IMR-90 (cell line): ENCODE data around the gene CKAP4. TPM values are rescaled to one million over a fixed set of nuclear protein-coding genes. Genes with fewer than 3 reads are reported as not detected.

Source experiments
- ATAC-seq: fragments of 200-7000 bp; cut with Tn5 transposase; 2 replicates; pipeline ENCODE4 v1.9.1; 2020; ENCODE audit warnings: low read depth, mild to moderate bottlenecking, moderate library complexity
- BruUV-seq: library from RNA; stranded (reverse); fragments of 400-500 nt; replicated peaks from 2 replicates; lab custom pipeline; 2021; lab: Mats Ljungman, UMichigan
- CTCF ChIA-PET: fragments of 300-600 bp; formaldehyde crosslinking; extraction: SDS; loops from one replicate; lab custom pipeline; 2021; ENCODE audit warnings: antibody characterized with exemption; lab: Yijun Ruan, JAX
- POLR2A ChIA-PET: fragments of 300-600 bp; sonication (Branson Sonifier 250); formaldehyde crosslinking; loops from one replicate; lab custom pipeline; 2022; ENCODE audit warnings: antibody characterized with exemption; ENCODE audit not compliant: unreplicated experiment; lab: Charles Lee
- DNase-seq: peaks from one replicate; pipeline ENCODE4 v3.0.0; 2013
- H2AFZ ChIP-seq: replicated peaks from 2 replicates; pipeline ENCODE3; 2013; ENCODE audit warnings: low read length, mild to moderate bottlenecking; ENCODE audit not compliant: poor library complexity
- H2AK5ac ChIP-seq: 2 replicates; pipeline ENCODE4 v1.6.1; 2013; ENCODE audit warnings: low read depth, low read length, inconsistent platforms
- H2AK9ac ChIP-seq: replicated peaks from 2 replicates; pipeline ENCODE3; 2013; ENCODE audit warnings: mild to moderate bottlenecking, low read depth, low read length, moderate library complexity; ENCODE audit not compliant: poor library complexity
- H2BK120ac ChIP-seq: 2 replicates; pipeline ENCODE4 v1.6.1; 2013; ENCODE audit warnings: low read depth, low read length, inconsistent platforms
- H2BK15ac ChIP-seq: 3 replicates; pipeline ENCODE4 v1.6.1; 2013; ENCODE audit warnings: low read depth, low read length, inconsistent platforms
- H2BK20ac ChIP-seq: 2 replicates; pipeline ENCODE4 v1.6.1; 2013; ENCODE audit warnings: low read depth, mild to moderate bottlenecking, inconsistent platforms, low read length, moderate library complexity
- H2BK5ac ChIP-seq: 2 replicates; pipeline ENCODE4 v1.6.1; 2013; ENCODE audit warnings: mild to moderate bottlenecking, low read depth, low read length, inconsistent platforms; ENCODE audit not compliant: poor library complexity, severe bottlenecking
- H3K14ac ChIP-seq: replicated peaks from 2 replicates; pipeline ENCODE4 v1.6.1; 2013; ENCODE audit warnings: low read depth, low read length, inconsistent platforms
- H3K18ac ChIP-seq: 2 replicates; pipeline ENCODE4 v1.6.1; 2013; ENCODE audit warnings: low read depth, low read length, control low read depth
- H3K23ac ChIP-seq: 2 replicates; pipeline ENCODE4 v1.6.1; 2013; ENCODE audit warnings: low read depth, low read length, inconsistent platforms
- H3K27ac ChIP-seq: 2 replicates; pipeline ENCODE4 v1.5.1; 2013; ENCODE audit warnings: mild to moderate bottlenecking, control low read depth, low read length; ENCODE audit not compliant: insufficient read depth
- H3K27me3 ChIP-seq: 2 replicates; pipeline ENCODE4 v1.6.1; 2013; ENCODE audit warnings: low read length; ENCODE audit not compliant: control insufficient read depth, insufficient read depth
- H3K36me3 ChIP-seq: 2 replicates; pipeline ENCODE4 v1.6.1; 2013; ENCODE audit warnings: low read length, mixed read lengths; ENCODE audit not compliant: control insufficient read depth, insufficient read depth
- H3K4ac ChIP-seq: 2 replicates; pipeline ENCODE4 v1.6.1; 2013; ENCODE audit warnings: low read depth, low read length, inconsistent platforms
- H3K4me1 ChIP-seq: 2 replicates; pipeline ENCODE4 v1.6.1; 2013; ENCODE audit warnings: low read length, mixed read lengths; ENCODE audit not compliant: control insufficient read depth, insufficient read depth
- H3K4me2 ChIP-seq: 2 replicates; pipeline ENCODE4 v1.6.1; 2013; ENCODE audit warnings: low read depth, mild to moderate bottlenecking, control low read depth, low read length, moderate library complexity
- H3K4me3 ChIP-seq: 2 replicates; pipeline ENCODE4 v1.5.1; 2013; ENCODE audit warnings: low read depth, mild to moderate bottlenecking, control low read depth, low read length, moderate library complexity; ENCODE audit not compliant: insufficient read depth
- H3K56ac ChIP-seq: 2 replicates; pipeline ENCODE4 v1.6.1; 2013; ENCODE audit warnings: low read length, inconsistent platforms; ENCODE audit not compliant: insufficient read depth; ENCODE audit errors: extremely low read depth
- H3K79me1 ChIP-seq, 2 experiments: 2 replicates each; pipeline ENCODE4 v1.6.1; 2013; ENCODE audit warnings: low read length in 2 of 2, inconsistent platforms in 1 of 2, low read depth in 1 of 2
- H3K9ac ChIP-seq: 2 replicates; pipeline ENCODE4 v1.6.1; 2013; ENCODE audit warnings: low read depth, low read length, control low read depth
- H3K9me1 ChIP-seq: 2 replicates; pipeline ENCODE4 v1.6.1; 2013; ENCODE audit warnings: low read length, inconsistent platforms; ENCODE audit not compliant: insufficient read depth
- H3K9me3 ChIP-seq: 2 replicates; pipeline ENCODE4 v1.6.1; 2013; ENCODE audit warnings: low read length; ENCODE audit not compliant: control insufficient read depth, insufficient read depth
- H4K20me1 ChIP-seq: 2 replicates; pipeline ENCODE4 v1.6.1; 2013; ENCODE audit warnings: low read length, inconsistent platforms; ENCODE audit not compliant: insufficient read depth
- H4K5ac ChIP-seq: 2 replicates; pipeline ENCODE4 v1.6.1; 2013; ENCODE audit warnings: mild to moderate bottlenecking, low read depth, low read length, control low read depth
- H4K8ac ChIP-seq, 2 experiments: 2 replicates each; pipeline ENCODE4 v1.6.1; 2013; ENCODE audit warnings: low read depth in 2 of 2, low read length in 2 of 2, control low read depth in 1 of 2, inconsistent platforms in 1 of 2
- H4K91ac ChIP-seq: 2 replicates; pipeline ENCODE4 v1.6.1; 2013; ENCODE audit warnings: low read depth, low read length, inconsistent platforms; ENCODE audit not compliant: insufficient read depth
- BHLHE40 ChIP-seq: fragments of 150-350 bp; IDR thresholded peaks from 2 replicates; pipeline ENCODE4 v1.6.1; 2016; ENCODE audit warnings: mild to moderate bottlenecking, low read depth, low read length
- CHD1 ChIP-seq: IDR thresholded peaks from 2 replicates; pipeline ENCODE4 v1.6.1; 2012; ENCODE audit warnings: low read depth, low read length, improper control_type of control experiment
- CTCF ChIP-seq: conservative IDR thresholded peaks from 2 replicates; pipeline ENCODE4 v1.5.1; 2012; ENCODE audit warnings: mild to moderate bottlenecking, low read depth, low read length, improper control_type of control experiment
- ELK1 ChIP-seq: fragments of 150-350 bp; IDR thresholded peaks from 2 replicates; pipeline ENCODE4 v1.6.1; 2016; ENCODE audit warnings: low read depth, mild to moderate bottlenecking, low read length, moderate library complexity, borderline replicate concordance
- MAFK ChIP-seq: IDR thresholded peaks from 2 replicates; pipeline ENCODE4 v1.6.1; 2012; ENCODE audit warnings: low read depth, low read length, improper control_type of control experiment
- MAZ ChIP-seq: IDR thresholded peaks from 2 replicates; pipeline ENCODE4 v1.6.1; 2012; ENCODE audit warnings: low read depth, mild to moderate bottlenecking, low read length, improper control_type of control experiment, moderate library complexity, borderline replicate concordance
- MXI1 ChIP-seq: IDR thresholded peaks from 2 replicates; pipeline ENCODE4 v1.6.1; 2012; ENCODE audit warnings: low read depth, mild to moderate bottlenecking, low read length, moderate library complexity, borderline replicate concordance
- NFE2L2 ChIP-seq: fragments of 150-350 bp; IDR thresholded peaks from 2 replicates; pipeline ENCODE4 v1.6.1; 2016; ENCODE audit warnings: low read depth, mild to moderate bottlenecking, low read length
- POLR2A ChIP-seq: IDR thresholded peaks from 2 replicates; pipeline ENCODE4 v1.6.1; 2012; ENCODE audit warnings: mild to moderate bottlenecking, low read depth, low read length
- RCOR1 ChIP-seq: IDR thresholded peaks from 2 replicates; pipeline ENCODE4 v1.6.1; 2012; ENCODE audit warnings: mild to moderate bottlenecking, low read length, improper control_type of control experiment; ENCODE audit not compliant: insufficient replicate concordance
- RFX5 ChIP-seq: IDR thresholded peaks from 2 replicates; pipeline ENCODE4 v1.8.0; 2012; ENCODE audit warnings: low read depth, mild to moderate bottlenecking, low read length, moderate library complexity
- SMC3 ChIP-seq: fragments of 150-350 bp; IDR thresholded peaks from 2 replicates; pipeline ENCODE4 v1.6.1; 2016; ENCODE audit warnings: low read depth, mild to moderate bottlenecking, antibody characterized with exemption, low read length, moderate library complexity
- USF2 ChIP-seq: fragments of 150-350 bp; IDR thresholded peaks from 2 replicates; pipeline ENCODE4 v1.6.1; 2017; ENCODE audit warnings: mild to moderate bottlenecking, antibody characterized with exemption, low read length, low read depth
- WGBS, 2 experiments: methylation state at CpG; one replicate each; pipeline versions ENCODE4 v1.1.5 to v1.1.7; 2013; ENCODE audit warnings: missing lambda C conversion rate in 2 of 2; ENCODE audit not compliant: insufficient read length in 1 of 2; ENCODE audit errors: extremely low coverage in 2 of 2; 5-methylcytosine and 5-hydroxymethylcytosine counted together
- dilution Hi-C: fragments of 300-500 bp; cut with HindIII; formaldehyde crosslinking; loops from one replicate; pipeline ENCODE4 v1.14.3; 2018; ENCODE audit warnings: low sequenced_read_pairs; ENCODE audit not compliant: unreplicated experiment
- in situ Hi-C: fragments of 300-500 bp; cut with MboI; formaldehyde crosslinking; loops from 3 replicates; pipeline ENCODE4 v1.14.3; 2019; ENCODE audit warnings: low sequenced_read_pairs, inconsistent platforms, mixed read lengths
- intact Hi-C: fragments of 100-400 bp; cut with micrococcal nuclease; formaldehyde crosslinking; loops from 2 replicates; pipeline ENCODE4 v1.10.0; 2022
- polyA plus RNA-seq, 3 experiments: library from polyadenylated mRNA; depleted of rRNA; stranded (reverse); fragments of >200 nt; gene quantifications; 2 replicates each; pipeline ENCODE4 v1.2.3, GENCODE V29; 2012; ENCODE audit warnings: low replicate concordance in 1 of 3
- total RNA-seq: library from RNA; depleted of rRNA; stranded (reverse); fragments of >200 nt; gene quantifications from 2 replicates; pipeline ENCODE4 v1.2.3, GENCODE V29; 2012

CKAP4 gene
- total and polyA plus RNA-seq, 2 of the 4 experiments (the other 2 are of a cell fraction) = 94.5 to 297 TPM

GRCh38 chr12:106233011-106233410 is 14.8 kb downstream of the CKAP4 start:
- dilution Hi-C loops = no loop called here

More at GRCh38 chr12:106233011-106233410, 14.8 kb downstream of the CKAP4 start:
- in situ Hi-C loops (loop anchor here (10.0 kb wide), 1 partner anchor 682 kb away; no protein-coding TSS in a partner anchor), intact Hi-C loops (no loop called here)
- no peak overlapping the region for H3K18ac ChIP-seq
- no peak overlapping the region for H2AK5ac ChIP-seq
- H2BK15ac ChIP-seq = no peak overlapping the region
- no TSS peak for BruUV-seq
- no peak overlapping the region for H3K56ac ChIP-seq
- no peak overlapping the region for H4K5ac ChIP-seq
- ChIA-PET CTCF (no interaction called here), POLR2A (no interaction called here)
- H3K23ac ChIP-seq = no peak overlapping the region
- TF ChIP-seq POLR2A = no peak
- TF ChIP-seq CHD1 = no peak
- TF ChIP-seq NFE2L2 = no peak
- TF ChIP-seq MAFK = no peak
- TF ChIP-seq SMC3 = no peak
- no peak for TF ChIP-seq ELK1
- TF ChIP-seq USF2 = no peak
- no peak for TF ChIP-seq RCOR1
- no peak for TF ChIP-seq MAZ
- TF ChIP-seq MXI1 = no peak
- no peak for TF ChIP-seq BHLHE40
- TF ChIP-seq RFX5 = no peak
- no peak for TF ChIP-seq CTCF
- peaks cover 10% of the 10 kb centered on the region for H3K9me1 ChIP-seq
- H2AK9ac ChIP-seq = no peak overlapping the region
- no peak for DNase-seq
- no peak overlapping the region for H3K27ac ChIP-seq
- no peak overlapping the region for H4K8ac ChIP-seq
- no peak overlapping the region for H2BK120ac ChIP-seq
- H2AFZ ChIP-seq = no peak overlapping the region
- H3K9me3 ChIP-seq = no peaks in the 10 kb centered on the region
- no peak overlapping the region for H3K4me3 ChIP-seq
- no peak overlapping the region for H4K91ac ChIP-seq
- H3K4ac ChIP-seq = no peak overlapping the region
- no peak overlapping the region for H3K4me2 ChIP-seq
- H4K20me1 ChIP-seq = peaks cover 21% of the 10 kb centered on the region
- no peak overlapping the region for H2BK5ac ChIP-seq
- 97% methylated on average over 10 of the region's 26 CpGs; no CpG with 5 or more reads in 1 of the 2 experiments for WGBS, 2 experiments
- peaks cover 8% of the 10 kb centered on the region for H3K36me3 ChIP-seq
- H3K27me3 ChIP-seq = no peaks in the 10 kb centered on the region
- ATAC-seq = no peak
- no peak overlapping the region for H3K9ac ChIP-seq
- H3K4me1 ChIP-seq = peaks cover 3% of the 10 kb centered on the region; the same call in 1 of the 2 replicates
- no peak overlapping the region for H2BK20ac ChIP-seq
- H3K79me1 ChIP-seq = peaks cover 4 to 25% of the 10 kb centered on the region in 2 experiments; a peak in 3 of 4 replicates
- H3K14ac ChIP-seq = no peak overlapping the region
